SKM-1 (cell line): ENCODE data around the gene IFT57.
"Not testable (repeated sequence)": the region's sequence is repeated elsewhere in the genome, so short reads cannot be mapped to it uniquely, and the experiment has no call there.

ENCODE experiments used
- DNase-seq: peaks from one replicate; lab custom pipeline; 2025; ENCODE audit not compliant: unreplicated experiment; lab: John Stamatoyannopoulos, UW

IFT57 gene

DNA sequence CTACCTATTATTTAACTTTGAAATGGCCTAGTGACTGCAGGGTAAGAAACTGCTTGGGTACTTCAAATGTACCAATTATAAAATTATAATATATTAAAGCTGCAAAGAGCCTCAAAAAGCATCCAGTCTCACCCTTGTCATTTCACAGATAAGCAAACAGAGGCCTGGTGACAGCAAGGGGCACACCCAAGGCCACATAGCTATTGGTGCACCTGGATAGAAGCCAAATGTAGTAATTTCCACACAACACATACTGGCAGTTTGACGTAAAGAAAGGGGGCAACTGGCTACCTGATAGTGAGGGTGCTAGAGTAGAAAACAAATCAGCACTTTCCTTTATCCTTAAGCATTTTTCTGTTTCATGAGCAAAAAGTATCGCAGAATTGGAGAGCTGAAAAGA is 51.1 kb downstream of the IFT57 start:
- DNase-seq, result no peak

DNA sequence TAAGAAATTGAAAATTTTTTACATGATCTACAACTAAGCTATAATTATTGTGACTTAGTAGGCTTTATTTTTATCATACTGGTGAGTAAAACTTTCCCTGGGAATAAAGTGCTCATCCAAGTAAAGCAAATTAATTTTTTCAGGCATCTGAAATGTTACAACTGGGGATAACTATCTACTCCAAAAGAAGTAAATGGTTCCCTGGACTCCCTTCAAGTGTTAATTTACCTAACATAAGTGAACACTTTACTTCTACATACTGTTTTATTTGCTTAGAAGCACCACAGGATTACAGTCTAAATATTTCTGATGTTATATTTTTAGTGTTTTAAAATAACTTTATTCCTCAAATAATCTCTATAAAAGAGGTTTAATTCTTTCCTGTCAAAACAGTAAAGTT is 57.8 kb downstream of the IFT57 start:
- no peak for DNase-seq

DNA sequence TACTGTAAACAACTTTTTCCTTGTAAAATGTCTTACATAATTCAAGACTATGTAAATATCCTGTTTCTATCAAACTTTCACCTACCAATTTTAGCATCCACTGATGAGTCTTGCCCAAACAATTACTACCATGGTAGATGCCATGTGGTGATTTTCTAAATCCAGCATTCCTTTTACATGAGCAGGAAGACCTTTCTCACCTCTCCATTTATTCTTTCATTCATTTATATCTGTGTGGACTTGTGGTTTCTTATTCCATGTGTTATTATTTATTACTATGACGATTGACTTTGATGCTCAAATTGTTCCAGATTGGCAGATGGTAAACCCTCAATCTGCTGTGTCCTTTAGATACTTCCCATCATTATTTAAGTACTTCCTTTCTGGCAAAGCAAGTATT is 62.4 kb downstream of the IFT57 start:
- DNase-seq, result no peak

DNA sequence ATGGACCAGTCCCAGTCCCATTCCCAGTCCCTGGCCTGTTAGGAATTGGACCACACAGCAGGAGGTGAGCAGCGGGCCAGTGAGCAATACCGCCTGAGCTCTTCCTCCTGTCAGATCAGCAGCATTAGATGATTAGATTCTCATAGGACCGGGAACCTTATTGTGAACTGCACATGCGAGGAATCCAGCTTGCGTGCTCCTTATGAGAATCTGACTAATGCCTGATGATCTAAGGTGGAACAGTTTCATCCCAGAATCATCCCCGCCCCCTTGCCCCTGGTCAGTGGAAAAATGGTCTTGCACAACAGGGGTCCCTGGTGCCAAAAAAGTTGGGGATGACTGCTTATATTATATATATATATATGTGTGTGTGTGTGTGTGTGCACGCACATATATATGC is 63.1 kb downstream of the IFT57 start:
- DNase-seq, result no peak

DNA sequence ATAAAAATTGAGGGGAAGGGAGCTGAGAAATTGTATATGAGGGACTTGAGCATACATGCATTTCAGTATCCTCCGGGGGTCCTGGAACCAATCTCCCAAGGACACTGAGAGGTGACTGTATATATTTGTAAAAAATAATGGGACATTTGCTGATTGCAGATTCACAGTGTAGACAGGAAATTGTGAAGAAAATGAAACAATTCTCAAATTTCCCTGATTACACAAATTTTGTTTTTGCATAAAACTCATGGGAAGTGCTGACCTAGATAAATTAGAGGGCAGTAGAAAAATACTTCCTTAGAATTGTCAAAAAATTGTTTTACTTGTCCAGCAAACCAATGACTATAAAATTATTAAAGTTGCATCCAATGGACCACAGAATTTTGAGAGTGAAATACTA is 64.0 kb downstream of the IFT57 start:
- no peak for DNase-seq

DNA sequence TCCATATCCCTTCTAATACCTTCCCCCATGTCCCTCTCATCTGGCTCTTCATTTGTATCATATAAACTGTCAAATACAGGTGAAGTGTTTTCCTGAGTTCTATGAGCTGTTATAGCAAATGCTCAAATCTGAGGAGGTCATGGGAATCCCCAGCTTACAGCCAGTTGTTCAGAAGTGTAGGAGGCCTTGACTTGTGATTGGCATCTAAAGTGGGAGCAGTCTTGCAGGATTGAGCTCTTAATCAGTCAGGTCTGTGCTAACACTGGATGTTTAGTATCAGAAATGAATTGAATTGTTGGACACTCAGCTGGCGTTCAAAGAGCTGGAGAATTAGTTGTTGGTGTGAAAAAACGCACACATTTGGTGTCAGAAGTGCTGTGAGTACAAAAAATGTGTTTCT is 65.0 kb downstream of the IFT57 start:
- no peak for DNase-seq

DNA sequence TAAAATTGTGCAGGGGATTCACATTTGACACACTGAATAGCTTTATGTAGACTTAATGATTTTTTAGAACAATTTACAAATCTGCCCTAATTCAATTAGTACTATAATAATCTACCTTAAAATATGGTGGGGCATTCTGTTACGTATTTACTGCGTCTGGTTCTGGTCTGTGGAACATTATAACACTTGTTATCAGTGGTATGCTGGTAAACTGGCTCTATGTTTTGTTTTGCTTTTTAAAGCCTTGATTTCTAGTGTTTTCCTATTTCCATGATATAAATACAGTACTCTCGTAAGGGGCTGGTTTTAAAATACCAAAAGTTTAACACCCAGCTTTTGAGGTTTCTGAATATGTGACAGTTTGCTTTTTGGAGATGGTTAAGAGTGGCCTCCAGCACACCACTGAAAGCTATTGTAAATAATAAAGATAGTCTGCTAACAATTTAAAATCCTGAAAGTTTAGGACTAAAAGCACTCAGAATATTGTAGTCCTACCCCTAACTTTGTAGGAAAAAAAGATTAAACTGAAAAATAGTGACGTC is 65.8 kb downstream of the IFT57 start:
- no peak for DNase-seq

DNA sequence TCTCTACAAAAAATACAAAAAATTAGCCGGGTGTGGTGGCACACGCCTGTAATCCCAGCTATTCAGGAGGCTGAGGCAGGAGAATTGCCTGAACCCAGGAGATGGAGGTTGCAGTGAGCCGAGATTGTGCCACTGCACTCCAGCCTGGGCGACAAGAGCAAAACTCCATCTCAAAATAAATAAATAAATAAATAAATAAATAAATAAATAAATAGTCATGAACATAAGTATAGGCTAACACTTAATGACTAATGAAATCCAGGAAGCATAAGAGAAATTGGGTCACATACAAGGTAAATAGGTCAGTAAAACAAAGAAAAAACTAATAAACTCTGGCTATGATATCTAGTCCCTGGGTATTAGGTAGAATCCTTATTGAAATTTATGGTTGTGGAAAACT is 66.6 kb downstream of the IFT57 start:
- DNase-seq, result not testable (repeated sequence)

DNA sequence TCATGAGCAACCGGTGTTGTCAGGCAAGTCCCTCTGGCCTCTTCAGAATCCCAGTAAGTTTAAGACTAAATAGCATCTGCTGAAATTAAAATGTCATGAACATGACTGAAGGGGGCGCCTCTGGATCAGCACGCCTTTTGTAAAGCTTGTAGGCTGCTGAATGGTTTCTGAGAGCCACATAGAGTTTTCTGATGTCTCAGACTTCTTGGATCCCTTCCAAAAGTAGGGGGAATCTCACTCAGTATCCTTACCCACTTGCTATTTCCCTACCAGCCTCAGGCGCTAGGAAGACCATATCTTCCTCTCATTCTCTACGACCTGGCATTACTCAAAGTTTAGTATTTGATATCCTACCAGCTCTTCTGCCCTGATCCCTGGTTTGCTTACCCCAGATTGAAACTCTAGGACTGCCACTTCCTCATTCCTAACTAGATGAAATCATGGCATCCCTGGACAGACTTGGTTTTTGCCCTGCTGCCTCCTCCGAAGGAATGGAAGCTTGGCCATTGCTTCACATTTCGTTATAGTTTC is 68.7 kb downstream of the IFT57 start:
- DNase-seq, result peak; percentile 36

DNA sequence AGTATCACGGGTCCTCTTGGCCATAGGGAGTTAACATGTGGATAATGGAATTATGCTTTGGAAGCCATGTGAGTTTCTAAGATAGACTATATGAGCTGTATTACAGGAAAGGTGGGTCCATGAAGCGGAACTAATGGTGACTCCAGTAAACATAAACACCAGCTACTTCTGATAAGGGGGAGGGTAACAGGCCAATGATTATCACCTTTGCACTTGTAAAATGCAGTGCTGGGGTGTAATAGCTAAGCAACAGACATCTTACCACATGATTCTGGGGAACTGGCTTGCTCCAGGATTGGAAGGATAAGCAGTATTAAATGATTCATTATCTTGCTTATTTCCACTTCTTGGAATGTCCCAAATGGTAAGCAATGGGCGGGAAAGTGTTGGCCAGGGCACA is 70.0 kb downstream of the IFT57 start:
- DNase-seq, result no peak

DNA sequence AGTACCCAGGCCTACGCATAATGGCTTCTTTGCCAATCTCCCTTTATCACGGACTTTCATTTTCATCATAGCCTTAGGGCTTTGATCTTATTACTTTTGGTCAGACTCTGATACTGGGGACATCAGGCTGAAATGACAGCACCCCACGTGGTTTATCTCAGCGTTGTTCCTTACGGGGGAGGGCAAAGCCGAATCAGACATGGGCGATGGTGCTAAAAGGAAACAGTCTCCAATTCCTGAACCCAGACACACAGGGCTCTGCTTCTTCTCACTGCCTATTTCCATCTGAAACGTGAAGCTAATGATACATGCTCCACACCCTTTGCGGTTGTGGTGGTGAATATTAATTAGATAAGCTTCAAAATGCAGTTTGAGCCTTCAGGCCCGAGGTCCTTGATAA is 72.0 kb downstream of the IFT57 start:
- no peak for DNase-seq

DNA sequence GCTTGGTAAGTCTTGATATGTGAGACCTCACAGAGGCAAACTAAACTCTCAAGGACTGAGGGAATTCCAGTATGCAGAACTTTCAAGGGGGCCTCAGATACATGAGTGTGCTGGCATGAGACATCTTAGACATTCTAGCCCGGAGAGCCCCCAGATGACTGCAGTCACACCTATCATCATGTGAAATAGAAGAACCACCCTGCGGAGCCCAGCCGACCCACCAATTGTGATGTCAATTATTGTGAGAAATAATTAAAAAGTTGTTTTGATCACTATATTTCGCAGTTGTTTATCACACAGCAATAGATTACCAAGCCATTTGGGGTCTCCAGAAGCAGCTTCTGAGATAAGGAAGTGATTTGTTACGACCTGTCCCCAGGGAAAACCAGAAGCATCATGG is 76.1 kb downstream of the IFT57 start:
- DNase-seq, result no peak

DNA sequence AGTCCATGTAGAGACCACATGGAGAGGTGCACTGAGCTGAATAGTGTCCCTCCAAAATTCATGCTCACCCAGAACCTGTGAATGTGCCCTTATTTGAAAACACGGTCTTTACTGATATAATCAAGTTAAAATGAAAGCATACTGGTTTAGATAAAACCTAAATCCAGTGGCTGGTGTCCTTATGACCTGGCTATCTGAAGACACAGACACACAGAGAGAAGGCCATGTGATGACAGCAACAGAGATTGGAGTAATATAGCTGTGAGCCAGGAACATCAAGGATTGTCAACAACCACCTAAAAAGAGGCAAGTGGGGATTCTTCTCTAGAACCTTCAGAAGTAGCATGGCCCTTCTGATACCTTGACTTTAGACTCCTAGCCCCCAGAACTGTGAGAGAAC is 76.6 kb downstream of the IFT57 start:
- no peak for DNase-seq

DNA sequence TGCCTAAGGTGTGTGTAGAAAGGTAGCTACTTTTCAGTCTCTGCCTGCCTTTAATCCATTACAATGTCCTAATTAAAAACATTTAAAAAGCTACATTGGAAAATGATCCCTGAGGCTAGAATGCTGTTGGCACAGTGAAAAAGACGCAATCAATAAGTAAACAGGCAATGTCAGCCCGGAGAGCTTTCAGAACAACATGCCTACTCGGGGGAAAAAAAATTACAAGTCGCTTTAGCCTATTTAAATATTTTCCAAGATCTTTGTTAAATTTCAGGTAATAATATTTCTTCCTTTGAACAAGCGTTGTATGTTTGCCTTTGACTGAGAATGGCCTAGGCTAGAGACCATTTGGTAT is 84.8 kb downstream of the IFT57 start:
- DNase-seq, result no peak

DNA sequence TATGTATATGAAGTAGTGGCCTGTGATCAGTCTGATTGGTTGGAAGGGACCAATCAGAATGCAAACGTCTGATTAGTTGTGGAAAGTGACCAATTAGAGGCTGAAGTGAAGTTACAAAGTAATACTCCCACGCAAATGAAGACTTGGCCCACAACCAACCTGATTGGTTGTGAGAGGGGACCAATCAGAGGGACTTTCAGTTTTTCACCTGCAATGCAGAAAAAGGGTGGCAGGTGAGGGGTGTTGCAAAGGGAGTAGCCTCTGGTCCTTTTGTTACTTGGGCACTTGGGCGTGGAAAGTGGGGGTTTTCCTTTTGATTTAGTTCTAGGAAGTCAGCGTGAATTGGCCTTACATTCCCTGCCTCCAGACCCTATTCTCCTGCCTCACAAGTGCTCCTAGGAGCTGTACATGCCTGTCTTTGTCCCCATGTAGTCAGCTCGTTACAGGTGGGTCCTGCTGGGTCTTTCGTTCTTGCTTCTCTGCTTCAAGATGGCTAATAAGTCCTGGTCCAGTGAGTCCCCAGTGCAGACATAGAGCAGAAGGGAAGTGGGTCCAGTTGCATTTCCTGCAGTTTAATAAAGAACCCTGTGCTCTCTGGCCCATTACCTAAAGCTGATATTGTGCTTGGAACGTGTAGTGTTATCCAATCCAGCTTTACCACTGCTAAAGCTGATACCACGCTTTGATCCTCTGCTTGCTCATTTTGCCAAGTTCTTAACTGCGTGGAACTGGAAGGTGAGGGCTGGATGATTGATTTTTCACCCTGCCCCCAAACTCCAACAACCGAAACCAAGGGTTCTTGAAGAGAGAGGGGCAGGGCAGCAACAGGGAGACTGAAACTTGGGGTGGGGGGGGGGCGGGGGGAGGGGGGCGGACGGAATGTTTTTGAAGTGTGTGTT is 85.4 kb downstream of the IFT57 start:
- no peak for DNase-seq

DNA sequence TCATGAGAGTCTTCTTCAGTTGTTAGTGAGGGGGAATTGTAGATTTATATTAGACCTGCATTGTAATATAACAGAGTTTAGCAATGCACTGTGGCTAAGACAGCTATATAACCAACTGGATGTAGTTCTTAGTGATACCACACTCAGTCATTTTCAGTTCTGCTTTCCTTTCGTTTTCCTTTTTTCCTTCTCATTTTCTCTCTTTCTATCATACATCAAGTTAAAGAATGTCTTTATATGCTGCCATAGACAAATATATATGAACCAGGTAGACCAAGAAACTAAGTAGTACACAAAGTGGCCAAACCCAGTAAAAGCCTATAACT is 87.7 kb downstream of the IFT57 start:
- DNase-seq, result no peak

DNA sequence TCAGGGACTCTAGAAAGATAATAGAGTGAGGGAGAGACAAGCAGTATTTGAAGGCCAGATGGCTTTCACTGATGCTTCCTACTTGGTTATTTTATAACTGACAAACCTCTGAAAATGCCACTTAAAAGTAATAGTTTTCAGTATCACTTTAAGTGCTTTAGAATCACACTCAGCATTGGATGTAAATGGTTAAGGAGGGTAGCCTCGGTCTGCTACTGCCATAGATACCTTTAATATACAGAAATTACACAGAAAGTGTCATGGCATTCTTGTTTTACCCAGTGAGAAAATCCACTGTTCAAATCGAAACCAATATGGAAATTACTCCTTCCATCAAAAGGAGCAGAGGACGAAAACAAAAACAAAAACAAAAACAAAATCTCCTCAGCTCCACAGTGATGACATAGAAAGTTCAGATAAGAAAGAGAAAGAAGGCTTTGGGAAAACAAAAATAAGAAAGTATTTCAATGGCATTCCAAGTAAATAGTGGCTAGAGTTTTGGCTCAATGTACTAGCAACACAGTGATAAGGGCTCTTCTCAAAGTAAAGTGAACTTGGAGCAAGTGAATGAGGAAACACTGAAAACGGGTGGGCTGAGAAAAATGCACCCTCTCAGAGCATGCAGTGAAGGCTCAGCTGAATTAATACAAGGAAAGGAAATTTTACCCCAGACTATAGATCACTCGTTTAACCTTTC is 88.2 kb downstream of the IFT57 start:
- no peak for DNase-seq

DNA sequence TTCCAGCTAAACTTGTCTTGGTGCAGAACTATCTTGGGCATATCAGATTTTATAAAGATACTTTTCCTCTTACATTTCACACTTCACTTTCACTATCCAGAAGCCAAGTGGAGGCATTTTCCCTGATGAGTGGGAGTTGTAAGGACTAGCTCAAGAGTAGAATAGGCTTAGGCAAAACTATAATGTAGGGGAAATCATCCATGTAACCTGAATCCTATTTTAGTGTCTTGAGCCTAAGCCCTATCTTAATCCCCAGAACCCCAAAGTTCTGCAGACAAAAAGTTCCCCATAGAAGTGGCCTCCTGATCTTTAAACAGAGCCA is 89.2 kb downstream of the IFT57 start:
- no peak for DNase-seq

DNA sequence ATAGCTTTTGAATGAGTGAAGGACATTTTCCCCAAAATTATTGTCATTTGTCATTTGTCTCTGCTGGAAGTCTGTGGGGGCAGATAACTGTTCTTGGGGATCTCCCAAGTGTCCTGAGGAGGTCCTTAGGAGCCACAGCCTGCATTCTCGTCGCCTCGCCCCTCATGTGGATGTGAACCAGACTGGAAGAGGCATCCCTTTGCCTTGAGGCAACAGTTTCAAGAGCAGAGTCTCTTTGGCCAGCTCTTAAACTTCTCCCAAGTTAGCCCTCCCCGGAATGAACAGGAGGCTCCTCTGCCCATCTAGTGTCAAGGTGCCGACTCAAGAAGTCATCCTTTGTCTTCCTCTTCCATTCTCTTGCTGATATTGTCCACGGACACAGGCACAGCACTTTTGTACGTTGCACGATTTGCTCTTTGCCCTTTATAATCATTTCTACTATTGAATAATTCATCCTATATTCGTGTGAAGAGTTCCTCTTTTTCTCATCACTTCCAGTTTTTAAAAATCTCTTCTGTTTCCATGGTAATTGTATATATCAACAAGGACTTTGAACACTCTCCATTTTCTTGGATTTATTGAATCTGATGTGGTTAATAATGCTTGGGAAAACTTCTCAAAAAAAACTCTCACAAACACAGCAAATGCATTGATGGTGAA is 90.6 kb downstream of the IFT57 start:
- DNase-seq, result no peak

DNA sequence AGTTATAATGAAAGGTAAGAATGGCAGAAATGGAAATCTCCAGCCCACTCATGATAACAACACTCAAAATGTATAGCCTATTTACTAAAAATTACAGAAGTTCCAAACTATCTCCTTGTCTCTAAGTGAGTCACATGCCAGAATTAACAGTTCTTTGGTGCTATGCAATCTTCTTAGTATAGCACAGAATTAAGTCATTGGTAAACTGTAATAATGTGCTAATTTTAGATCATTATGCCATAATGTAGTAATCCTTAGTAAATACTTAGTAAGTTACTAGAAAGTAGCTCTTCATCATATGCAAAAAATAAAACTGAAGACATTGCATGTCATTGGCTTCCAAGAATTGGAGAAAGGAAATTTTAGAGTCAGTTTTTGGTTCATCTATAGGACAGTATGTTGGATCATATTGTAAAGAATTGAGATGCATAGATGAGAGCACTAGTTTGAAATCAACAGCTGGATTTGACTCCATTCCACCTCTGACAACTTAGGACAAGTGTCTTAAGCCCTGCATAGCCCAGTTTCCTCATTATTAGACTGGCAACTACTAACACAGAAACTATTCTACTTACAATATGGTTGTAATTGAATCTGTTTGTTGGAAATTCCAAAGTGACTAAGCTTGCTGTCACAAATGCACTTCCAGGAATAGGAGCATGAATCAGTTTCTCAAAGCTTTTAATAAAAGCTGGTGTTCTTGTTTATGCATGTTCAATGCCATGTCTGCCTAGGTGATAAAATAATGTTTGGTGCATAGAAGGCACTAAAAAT is 91.3 kb downstream of the IFT57 start:
- DNase-seq, result no peak

DNA sequence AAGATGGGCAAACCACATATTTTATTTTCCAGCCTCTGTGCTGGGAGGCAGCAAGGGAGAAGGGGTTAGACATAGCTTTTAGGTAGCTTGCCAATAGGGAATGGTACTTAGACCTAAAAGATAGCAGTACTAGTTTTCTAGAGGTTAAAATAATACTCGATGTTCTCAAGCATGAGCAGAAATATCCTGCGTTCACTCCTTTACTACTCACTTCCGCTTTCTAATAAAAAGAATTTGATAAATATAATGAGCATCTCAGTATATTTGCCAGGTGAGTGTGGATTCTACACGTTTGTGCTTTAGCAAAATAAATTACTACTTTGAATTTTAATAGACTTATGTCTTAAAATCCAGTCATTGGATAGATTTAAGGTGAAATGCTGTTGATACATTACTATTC is 92.0 kb downstream of the IFT57 start:
- DNase-seq, result no peak
